Astrocyte (in vitro differentiated cells and primary cell): Measurements from ENCODE around the gene NRDC.

ENCODE experiments used
- EZH2 ChIP-seq: IDR thresholded peaks from 2 replicates; pipeline ENCODE4 v1.6.1; 2012; ENCODE audit warnings: mild to moderate bottlenecking, low read length, inconsistent platforms; ENCODE audit not compliant: insufficient read depth
- TF ChIP-seq, protein P1 (sequence below): IDR thresholded peaks from 2 replicates; pipeline ENCODE4 v1.5.1; 2011; ENCODE audit warnings: low read depth, mild to moderate bottlenecking, inconsistent platforms, low read length, moderate library complexity; ENCODE audit not compliant: insufficient read depth

DNA sequence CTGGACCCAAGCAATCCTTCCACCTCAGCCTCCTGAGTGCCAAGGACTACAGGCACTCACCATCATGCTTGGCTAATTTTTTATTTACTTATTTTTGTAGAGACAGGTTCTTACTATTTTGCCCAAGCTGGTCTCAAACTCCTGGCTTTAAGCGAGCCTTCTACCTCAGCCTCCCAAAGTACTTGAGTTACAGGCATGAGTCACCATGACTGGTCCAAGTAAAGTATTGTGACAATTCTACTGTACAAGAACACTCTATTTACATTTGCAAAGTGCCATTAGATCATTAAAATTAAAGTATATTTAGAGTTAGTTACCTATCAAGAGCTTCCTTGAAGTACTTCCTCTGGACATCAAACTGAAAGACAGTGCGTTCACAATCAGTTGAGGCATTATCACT is 44.8 kb downstream of the NRDC start:
- TF ChIP-seq, protein P1, sequence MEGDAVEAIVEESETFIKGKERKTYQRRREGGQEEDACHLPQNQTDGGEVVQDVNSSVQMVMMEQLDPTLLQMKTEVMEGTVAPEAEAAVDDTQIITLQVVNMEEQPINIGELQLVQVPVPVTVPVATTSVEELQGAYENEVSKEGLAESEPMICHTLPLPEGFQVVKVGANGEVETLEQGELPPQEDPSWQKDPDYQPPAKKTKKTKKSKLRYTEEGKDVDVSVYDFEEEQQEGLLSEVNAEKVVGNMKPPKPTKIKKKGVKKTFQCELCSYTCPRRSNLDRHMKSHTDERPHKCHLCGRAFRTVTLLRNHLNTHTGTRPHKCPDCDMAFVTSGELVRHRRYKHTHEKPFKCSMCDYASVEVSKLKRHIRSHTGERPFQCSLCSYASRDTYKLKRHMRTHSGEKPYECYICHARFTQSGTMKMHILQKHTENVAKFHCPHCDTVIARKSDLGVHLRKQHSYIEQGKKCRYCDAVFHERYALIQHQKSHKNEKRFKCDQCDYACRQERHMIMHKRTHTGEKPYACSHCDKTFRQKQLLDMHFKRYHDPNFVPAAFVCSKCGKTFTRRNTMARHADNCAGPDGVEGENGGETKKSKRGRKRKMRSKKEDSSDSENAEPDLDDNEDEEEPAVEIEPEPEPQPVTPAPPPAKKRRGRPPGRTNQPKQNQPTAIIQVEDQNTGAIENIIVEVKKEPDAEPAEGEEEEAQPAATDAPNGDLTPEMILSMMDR: no peak
- no peak for TF ChIP-seq EZH2
